GM21717 (cell line): Measurements from ENCODE around the gene SPPL2A.

ENCODE experiments used
- ATAC-seq: cut with Tn5 transposase; IDR thresholded peaks from one replicate; pipeline ENCODE4 v1.9.1; 2021; ENCODE audit warnings: mild to moderate bottlenecking, moderate library complexity; ENCODE audit not compliant: unreplicated experiment

The SPPL2A gene

GRCh38 chr15:50774450-50774849 lies 8.9 kb upstream of the SPPL2A start:
- no peak for ATAC-seq

DNA sequence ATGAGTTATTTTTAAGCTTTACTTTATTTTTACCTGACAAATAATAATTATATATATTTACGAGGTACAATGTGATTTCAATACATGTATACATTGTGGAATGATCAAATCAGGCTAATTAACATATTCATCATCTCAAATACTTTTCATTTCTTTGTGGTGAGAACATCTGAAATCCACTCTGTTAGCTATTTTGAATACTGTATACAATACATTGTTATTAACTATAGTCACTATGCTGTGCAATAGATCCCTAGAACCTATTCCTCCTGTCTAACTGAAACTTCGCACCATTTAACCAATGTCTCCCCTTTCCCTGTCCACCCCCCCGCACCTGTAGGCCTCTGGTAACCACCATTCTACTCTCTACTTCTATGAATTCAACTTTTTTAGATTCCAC lies 7.9 kb upstream of the SPPL2A start:
- no peak for ATAC-seq

DNA sequence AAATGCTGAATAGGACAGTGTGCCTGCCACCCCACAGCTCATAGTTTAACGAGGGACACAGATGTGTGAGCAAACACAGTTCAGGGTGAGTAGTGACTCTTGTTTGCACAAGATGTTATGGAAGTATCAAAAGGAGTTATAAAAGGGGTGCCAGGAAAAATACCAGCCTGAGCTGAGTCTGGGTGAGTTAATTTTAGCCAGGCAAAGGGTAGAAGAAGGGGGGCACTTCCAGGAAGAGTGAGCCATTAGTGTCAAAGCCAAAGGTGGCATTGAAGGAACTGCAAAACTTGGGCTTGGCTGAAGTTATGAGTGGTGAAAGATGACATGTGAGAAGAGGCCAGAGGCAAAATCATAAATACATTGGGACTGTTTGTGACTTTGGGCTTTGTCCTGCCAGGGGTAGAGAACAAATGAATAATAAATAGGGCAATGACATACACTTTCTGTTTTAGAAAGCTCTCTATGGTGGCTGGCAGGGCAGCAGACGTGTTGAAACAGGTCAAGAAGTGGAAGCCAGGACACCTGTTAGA lies 1.9 kb upstream of the SPPL2A start:
- no peak for ATAC-seq

GRCh38 chr15:50764461-50765194 lies 878 bp downstream of the SPPL2A start:
- no peak for ATAC-seq

DNA sequence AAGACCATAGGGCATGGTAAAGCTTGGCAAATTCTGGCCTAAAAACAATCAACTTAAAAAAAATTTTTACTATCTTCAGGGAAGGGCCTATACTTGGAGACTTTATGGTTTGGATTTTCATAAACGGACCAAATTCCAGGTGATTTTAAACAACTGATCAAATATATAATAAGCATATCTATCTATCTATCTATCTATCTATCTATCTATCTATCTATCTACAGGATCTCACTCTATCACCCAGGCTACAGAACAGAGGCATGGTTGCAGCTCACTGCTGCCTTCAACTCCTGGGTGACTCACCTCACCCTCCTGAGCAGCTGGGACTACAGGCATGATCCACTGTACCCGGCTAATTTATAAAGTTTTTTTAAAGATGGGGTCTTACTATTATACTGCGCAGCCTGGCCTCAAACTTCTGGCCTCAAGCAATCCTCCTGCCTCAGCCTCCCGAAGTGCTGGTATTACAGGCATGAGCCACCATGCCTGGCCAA lies 6.7 kb downstream of the SPPL2A start:
- ATAC-seq = no peak

GRCh38 chr15:50753463-50753862 lies 12.0 kb downstream of the SPPL2A start:
- ATAC-seq = no peak

DNA sequence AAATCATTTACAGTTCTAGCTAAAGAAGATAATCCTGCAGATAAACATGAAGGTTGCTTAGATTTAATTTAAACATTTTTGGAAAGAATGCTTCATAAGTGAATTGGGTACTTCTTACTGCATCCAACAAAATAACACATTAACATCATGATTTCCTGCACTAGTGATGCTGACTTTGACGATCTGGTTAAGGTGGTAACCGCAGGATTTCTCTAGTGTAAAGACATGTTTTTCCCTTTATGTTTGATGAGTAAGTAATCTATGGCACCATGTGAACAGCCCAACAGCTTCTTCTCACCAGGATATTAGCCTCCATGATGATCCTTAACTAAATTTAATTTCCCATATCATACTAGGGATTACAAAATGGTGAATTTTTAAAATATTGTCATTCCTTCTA lies 14.1 kb downstream of the SPPL2A start:
- no peak for ATAC-seq

DNA sequence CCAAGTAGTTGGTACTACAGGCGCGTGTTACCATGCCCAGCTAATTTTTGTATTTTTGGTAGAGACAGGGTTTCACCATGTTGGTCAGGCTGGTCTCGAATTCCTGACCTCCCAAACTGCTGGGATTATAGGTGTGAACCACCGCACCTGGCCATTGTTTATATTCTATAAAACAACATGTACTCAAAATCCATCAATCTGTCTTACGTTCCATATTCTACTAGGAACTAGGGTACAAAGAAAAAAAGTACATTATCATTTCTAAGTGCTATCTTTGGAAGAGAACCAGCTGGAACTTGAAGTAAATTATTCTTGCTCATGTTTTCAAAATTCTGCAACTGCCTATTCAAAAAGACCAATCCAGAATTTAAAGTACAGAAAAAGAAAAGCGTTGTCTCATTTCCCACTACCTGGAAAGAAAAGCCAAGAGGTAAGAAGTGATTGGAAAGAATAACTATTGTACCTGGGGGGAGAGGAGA lies 15.2 kb downstream of the SPPL2A start:
- ATAC-seq = no peak

DNA sequence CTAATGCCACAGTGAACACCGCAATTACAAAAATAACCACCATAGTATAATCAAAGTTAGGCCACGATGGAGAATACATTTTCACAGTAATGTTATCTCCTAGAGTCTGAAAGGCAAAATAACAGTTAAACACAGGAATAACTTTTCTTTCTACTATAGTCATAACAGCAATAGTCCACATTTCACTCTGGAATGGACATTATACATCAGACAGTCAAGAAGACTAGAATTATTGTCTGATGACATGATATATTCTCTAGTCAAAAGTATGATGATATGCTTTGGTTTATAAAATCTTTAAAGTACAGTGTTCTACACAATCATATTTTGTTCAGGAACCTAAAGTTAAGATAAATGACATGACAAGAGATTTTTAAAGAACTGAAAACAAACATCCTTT lies 18.0 kb downstream of the SPPL2A start:
- ATAC-seq = no peak

DNA sequence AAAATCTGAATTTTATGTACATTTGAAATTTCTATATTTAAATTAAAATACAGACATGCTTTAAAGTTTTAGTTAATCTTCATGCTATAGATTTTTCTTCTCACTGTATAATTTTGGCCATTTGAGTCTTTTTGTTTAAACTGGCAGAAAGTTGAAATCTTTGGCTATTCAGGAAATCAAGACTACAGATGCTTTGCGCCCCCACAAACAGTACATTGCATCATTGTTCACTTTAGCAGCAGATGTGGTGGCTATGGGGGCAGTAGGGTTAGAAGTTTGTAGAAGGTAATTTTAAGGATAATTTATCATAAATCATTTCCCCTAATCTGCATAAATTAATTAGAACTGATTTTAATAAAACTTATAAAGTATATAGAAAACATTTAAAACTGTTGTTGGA lies 20.9 kb downstream of the SPPL2A start:
- no peak for ATAC-seq

GRCh38 chr15:50740955-50741354 lies 24.6 kb downstream of the SPPL2A start:
- no peak for ATAC-seq

DNA sequence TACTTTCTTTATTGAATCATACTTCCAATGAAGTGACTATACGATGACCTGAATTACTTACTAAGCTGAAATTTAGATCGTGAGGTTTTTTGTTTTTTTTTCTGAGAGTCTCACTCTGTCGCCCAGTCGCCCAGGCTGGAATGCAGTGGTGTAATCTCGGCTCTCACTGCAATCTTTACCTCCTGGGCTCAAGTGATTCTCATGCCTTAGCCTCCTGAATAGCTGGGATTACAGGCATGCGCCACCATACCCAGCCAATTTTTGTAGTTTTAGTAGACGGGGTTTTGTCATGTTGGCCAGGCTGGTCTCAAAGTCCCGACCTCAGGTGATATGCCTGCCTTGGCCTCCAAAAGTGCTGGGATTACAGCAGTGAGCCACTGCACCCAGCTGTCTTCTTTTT lies 28.7 kb downstream of the SPPL2A start:
- ATAC-seq = no peak

GRCh38 chr15:50735156-50735555 lies 30.4 kb downstream of the SPPL2A start:
- ATAC-seq = no peak

DNA sequence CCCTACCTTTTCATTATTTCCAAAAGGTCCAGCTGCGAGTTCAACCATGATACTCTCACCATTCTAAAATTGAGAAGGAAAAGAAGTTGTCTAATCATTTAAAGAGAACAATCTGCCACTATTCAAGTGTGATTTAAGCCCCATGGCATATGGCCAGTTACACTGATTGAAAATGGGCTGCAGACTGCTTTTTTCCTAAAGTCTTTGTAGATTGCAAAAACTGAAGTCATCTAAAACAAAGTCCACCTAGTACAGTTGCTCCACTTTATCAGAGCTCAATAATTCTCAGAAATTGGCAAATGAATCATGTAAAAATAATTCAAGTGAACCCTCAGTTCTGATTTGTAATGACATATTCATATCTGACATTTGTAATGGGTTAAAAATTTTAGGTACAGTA lies 39.2 kb downstream of the SPPL2A start:
- no peak for ATAC-seq

DNA sequence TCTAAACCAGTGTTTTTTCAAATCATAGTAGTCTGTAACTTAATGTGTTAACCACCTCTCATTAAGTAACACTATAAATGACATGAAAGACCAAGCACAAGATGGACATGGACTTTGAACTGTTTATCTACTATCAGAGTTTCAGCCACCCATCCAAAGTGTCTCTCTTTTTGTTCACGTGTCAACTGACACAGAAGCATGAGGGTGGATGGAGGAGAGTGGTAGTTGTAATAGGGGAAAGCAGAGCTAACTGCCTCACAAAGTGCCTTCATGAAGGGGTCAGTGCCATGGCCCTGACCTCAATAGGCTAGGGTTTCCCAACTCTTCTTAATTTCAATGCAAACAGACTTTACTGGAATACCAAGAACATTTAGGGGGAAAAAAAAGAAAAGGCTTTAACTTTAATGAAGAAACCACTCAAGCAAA lies 46.8 kb downstream of the SPPL2A start:
- no peak for ATAC-seq

- ATAC-seq = no peak
Measured at GRCh38 chr15:50712018-50712417, 53.5 kb downstream of the SPPL2A start.

DNA sequence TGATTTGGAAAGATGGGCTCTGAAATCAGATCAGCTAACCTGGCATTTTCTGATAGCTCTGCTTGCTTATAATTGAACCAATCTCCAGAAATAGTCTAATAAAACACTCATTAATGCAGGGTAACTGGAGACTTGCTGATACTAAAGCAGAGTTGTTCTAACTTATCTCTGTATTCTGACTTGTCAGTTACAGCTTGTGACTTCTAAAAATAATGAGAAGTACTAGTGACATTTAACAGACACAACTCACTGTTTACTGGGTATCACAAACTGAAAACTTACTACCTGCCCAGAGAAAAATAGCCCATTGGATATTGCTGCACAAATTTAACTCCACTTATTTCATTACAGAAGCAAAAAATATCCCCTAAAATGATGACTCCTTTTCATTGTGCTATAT lies 54.9 kb downstream of the SPPL2A start:
- no peak for ATAC-seq

GRCh38 chr15:50707878-50708427 lies 57.6 kb downstream of the SPPL2A start:
- no peak for ATAC-seq

- no peak for ATAC-seq
Measured at GRCh38 chr15:50702762-50703334, 62.7 kb downstream of the SPPL2A start.

DNA sequence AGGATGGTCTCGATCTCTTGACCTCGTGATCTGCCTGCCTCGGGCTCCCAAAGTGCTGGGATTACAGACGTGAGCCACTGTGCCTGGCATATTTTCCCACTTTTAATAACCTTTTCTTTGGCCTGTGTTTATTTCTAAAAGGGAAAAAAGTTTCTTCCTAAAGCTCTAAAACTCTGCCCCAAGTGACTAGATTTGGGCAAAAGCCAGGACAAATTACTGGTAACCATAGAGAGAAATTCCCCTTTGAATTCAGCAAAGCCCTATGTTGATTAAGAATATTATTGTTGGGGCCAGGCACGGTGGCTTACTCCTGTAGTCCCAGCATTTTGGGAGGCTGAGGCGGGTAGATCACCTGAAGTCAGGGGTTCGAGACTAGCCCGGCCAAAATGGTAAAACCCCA lies 67.4 kb downstream of the SPPL2A start:
- ATAC-seq = no peak

- ATAC-seq = no peak
Measured at GRCh38 chr15:50697109-50697797, 68.3 kb downstream of the SPPL2A start.
